ENCODE measurements around the gene TENM3.
A peak's percentile ranks its signal among the peaks of the same experiment; 100 is the strongest.

TENM3 gene

DNA sequence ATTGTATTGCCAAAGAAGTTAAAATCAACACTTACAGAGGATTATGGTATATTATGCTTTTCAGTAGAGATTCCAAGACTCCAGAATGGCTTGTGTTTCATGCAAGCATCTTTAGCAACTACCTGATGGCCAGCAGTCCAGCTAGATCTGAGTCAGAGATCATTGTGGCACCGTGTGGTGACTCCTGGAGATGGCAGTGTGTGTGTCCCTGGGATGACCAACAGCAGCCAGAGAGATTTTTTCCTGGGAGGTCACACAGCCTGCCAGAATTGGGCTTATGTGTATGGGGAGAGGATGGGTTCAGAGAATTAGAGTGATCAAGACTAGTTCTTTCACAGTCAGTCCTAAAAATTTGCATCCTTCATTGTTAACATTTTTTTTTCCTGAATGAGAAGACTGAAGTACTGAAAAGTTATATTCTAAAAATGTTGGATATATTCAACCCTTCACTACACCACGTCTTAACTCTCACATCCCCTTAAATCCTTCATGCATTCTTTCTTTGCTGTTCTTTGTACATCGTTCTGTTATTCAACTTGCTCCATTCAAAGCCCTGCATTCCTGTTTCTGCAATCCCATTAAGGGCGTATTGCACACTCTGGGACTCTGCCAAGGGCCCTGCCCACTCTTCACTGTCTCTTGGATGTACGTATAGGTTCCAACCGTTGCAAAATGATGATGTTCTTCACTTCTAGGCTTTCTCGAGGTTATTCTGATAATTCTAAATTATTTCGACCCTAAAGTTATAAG lies 12.4 kb downstream of the TENM3 start:
- no peak for DNase-seq

DNA sequence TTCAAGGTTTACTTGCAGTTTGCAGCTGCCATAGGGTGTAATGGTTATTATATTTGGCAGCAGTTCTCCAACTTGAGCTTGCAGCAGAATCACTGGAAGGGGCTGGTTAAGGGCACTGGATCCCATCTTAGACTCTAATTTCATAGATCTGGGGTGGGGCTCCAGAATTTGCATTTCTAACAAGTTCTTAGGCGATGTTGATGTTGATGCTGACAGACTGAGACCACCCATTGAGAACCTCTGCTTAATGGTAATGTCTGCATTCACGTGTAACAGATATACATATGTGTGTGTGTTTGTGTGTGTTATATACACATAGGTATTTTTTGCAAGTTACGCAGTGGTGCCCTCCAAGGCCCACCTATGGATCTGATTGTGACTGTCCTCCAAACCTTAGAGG lies 13.8 kb downstream of the TENM3 start:
- no peak for DNase-seq

DNA sequence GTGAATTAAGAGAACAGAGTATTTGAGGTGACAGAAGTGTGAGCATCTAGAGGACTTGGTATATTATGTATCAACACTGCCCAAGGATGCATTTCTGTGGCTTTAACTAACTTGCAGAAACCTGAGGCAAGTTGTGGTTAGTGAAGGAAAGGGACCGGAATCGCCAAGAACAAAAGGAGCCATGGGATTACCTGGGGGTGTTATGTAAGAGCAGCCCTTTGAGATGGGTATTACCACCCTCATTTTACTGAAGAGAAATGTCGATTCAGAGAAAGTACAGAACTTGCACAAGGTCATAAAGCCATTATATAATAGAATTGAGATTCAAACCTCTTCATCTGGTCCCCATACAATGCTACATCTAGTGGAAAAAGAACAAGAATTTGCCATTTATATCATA lies 14.3 kb downstream of the TENM3 start:
- DNase-seq, result no peak

DNA sequence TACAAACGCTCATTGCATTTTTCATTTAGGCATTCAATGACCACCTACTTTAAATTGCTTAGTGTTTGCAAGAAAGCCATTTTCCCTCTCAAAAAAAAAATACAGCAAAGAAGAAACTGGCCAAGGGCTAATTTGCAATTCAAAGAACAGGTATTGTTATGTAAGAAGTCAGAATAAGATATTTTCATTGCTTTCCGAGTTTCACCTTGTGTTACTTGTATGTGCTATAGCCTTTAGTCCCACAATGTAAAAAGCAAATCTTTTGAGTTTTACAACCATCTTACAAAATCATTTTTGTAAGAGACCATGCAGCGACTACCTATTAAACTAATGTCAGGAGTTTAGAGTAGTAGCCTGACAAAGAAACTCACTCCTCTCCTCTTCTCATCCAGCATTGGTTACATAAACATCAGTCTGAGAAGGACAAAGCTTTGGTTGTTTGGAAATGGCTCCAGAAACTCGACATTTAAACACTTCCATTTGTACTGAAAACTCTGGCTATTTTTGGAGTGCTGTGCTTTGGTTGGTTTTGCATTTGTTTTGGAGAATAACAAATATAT lies 15.3 kb downstream of the TENM3 start:
- DNase-seq, result no peak

DNA sequence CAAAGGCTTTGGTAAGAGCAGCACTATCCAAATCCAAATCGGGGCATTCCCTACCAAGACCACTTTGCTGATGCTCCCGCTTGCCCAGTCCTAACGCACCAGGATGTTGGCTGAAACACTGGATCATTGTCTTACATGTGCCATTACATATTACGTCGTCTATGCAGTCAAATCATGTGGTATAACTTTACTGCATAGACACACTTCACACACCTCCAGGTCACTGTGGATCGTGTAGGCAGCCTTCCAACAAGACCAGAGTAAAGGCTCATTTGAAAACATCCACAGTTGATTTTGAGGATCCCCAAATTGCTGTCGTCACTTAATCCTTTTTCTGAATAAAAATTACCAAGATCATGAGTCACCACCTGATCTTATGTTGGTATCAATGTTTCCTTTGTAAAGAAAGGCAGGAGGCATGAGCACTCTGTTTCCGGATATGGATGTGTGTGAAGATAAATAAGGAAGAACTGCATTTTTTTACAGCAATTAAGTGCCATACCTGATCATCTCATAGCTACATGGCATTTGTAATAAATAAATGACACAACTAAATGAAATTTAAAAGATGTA lies 18.5 kb downstream of the TENM3 start:
- no peak for DNase-seq

DNA sequence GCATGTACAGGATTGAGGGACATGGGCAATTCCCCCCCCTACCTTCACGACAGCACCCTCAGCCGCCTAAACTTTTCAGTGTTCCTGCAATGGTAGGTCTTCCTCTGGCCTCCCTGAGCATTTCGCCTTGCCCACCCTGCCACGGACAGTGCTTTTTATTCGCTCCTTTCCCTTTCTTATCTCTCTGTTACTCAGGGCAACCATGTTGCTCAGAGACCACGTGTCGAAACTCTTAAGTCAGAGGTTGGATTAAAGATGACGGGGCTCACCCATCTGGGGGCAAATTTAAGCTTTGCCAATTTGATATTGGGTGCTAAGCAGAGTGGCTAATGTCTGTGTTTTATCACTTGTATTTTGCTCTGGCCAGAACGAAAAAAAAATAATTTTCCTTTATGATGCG lies 20.4 kb downstream of the TENM3 start:
- no peak for DNase-seq

DNA sequence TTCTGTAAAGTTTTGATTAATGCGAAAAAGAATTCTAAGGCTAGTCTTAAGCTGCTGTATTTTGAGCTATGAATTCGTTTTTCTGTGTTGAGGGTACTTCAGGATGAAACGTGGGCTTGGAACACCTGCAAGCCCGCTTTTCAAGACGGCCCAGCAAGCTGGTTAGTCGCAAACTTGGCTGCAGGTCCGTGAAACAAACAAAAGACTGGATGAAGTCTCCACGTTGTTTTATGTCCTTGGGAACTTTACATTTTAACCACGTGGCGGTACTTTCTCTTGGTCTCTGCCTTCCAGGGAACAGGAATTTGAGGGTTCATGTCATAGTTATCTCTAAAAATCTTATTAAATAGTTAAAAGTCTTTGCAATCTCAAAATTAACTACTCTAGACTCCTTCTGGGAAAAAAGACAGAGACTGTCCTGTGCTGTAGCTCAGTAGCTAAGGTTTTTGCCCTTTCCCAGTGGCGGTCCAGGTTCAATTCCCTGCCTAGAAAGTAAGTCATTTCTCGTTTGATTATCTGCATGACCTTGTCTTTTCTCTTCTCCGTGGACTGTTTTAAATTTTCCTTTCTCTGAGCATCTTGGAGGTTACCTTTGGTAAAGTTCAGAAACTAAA lies 21.0 kb downstream of the TENM3 start:
- no peak for DNase-seq

DNA sequence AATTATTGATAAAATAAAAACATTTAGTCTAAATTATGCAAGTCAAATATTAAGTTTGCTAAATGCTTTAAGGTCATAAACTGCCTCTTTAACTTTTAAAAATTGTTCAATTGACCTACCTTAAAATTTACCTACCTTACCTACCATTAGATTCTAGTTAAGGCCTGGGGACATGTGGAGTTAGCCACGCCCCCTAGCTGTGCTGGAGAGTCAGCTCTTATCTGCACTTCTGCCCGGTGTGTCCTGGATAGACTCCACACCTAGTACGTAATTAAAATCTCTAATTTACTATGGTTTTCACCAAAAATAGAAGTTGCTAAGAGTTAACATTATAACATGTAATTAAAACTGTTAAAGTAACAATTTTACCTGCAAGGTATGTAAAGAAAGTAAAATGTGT lies 22.7 kb downstream of the TENM3 start:
- DNase-seq, result no peak

DNA sequence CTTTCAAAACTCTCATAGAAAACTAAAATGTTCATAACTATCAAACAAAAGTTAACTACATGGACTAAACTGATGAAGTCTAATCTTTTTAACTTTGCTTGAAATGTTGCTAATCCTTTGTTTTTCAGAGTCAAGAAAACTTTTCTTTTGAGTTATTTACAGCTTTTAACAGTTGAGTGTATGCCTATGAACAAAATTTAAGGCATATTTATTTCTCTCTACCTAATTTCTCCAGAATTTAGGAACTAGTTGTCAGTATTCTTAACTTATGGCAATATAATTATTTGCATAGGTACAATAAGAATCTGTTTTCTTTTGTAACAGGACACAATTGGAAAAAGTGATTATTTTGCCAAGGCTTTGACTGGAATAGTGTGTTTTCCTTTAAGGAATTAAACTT lies 23.8 kb downstream of the TENM3 start:
- DNase-seq, result no peak

DNA sequence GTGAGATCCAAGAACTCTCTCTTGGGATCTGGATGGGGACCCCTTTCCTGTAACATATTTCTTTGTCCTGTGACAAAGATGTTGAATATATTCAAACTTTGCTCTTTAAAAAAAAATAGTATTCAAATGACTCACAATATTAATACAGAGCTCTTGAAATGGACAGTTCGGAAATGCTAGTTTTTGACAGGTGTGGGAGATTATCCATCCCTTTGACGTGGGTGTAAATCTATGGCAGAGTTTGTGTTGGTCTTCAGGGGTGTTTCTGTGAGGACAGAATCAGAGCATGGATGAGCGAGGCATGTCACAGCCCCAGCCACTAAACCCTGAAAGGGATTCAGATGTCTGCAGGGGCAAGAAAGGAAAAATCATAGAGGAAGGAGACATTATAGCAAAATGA lies 25.8 kb downstream of the TENM3 start:
- no peak for DNase-seq

DNA sequence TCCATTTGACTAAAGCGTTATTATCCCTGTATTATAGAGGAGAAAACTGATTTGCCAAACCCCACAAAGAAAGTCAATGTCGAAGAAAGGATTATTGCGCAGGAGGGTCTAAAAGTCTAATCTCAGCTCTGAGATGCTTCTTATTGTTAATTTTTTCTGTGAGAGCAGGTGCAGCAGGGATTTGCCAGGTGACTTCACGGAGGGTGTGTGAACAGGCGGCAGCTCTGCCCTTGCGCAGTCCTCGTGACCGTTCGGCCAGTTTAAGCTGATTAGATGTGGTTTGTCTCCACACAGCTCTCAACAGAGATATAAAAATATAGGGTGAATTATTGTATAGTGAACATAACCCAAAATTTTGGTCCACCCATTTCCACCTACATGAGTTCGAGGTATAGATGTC lies 28.5 kb downstream of the TENM3 start:
- DNase-seq, result no peak

DNA sequence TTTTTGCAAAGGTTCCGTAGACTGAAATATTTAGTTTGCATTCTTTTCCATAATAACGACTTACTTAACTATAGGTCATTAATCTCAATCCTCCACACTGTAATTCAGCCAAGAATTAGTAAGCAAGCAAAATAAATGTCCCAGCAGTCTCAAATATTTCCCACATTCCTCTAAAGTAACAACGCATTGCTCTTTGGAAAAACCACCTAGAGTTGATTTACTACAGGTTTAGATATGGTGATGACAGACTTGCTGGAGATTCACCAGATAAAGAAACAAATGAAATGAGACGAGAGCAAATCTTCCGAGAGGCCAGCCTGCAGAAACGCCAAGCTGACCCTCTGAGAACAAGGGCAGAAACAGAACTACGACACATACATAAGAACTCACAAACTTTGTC lies 28.9 kb downstream of the TENM3 start:
- no peak for DNase-seq

DNA sequence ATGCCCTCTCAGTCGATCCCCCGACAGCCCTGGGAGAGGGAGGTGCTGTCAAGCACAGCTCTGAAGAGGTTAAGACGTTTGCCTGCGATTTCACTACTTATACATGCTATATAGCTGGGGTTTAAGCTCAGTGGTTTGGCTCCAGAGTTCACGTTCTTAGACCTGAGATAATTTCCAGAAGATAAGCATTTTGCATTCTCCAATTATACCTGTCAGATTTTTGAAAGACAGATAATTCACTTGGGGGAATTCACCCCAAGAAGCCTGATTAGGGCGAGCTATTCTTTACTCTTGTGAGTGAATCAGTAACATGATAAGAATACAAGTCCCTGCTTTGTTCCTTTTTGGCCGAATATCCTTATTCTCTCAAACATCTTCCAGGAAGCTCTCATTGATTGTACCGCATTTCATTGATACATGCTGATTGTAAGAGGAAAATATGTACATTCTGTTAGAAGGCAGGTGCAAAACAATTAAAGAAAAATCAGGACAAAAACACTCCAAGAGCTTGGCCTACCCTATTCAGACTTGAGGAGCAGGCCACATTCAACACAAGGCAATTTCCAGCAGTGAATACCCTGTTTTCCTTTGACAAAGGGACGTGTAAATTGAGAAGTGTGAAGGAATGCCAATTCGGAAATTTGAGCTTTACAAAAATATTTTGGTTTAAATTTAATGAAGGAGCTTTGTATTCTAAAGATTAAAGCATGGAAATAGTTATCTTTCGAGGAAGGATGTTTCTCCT lies 30.2 kb downstream of the TENM3 start:
- DNase-seq, result no peak

DNA sequence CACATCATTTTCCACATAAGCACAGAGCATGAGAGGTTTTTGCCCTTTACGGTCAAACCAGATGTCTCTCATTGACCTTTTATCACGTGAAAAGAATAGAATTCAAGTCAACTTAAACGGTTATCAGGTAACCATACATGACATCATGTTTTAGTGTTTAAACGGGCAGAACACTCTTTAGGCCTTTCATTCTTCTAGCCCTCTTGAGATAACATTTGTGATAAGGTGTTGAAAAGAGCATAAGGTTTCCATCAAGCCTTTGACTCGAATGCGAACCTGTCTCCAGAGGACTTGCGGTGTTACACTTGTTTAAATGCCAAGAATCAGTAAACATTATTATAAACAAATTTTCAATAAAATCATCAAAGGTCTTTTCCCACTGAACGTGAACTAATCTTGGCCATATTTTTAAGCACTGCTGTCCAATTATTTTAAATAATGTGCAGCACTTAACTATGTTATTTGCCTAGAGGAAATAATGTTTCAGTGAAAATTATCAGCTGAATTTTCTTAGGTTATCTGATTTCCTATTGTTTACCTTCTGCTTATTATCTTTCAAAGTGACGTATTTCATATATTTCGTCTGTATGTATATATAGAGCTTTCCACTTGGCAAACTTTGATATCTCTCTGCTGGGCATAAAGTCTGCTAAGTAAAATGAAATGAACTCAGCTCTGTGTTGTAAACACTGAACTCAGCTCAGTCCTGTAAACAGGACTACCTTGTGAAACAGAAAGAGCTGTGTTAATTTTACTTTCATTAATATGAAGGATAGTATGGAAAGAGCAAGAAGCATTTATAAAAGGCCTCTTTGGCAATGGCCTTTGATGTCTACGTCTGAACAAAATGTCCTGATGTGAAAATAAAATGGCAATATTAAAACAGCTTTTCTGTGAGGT lies 33.3 kb downstream of the TENM3 start:
- peak; percentile 3 for DNase-seq

DNA sequence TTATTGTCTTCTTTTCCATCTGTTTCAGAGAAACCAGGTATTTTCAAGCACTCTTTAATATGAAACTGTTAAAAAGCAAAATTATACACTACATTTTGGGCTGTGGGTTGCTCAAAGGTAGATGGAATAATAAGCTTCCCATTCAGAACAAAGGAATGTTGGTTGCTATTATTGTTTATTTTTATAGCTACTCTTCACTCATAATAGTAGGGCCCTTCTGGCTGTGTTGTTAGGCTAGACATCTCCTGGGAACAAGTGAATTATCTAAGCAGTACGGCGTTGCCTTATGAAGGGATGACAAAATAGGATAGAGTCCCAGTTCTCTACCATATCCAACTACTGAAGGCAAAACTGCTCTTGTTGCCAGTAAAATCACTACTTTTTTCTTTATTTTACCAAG lies 34.2 kb downstream of the TENM3 start:
- DNase-seq, result no peak

DNA sequence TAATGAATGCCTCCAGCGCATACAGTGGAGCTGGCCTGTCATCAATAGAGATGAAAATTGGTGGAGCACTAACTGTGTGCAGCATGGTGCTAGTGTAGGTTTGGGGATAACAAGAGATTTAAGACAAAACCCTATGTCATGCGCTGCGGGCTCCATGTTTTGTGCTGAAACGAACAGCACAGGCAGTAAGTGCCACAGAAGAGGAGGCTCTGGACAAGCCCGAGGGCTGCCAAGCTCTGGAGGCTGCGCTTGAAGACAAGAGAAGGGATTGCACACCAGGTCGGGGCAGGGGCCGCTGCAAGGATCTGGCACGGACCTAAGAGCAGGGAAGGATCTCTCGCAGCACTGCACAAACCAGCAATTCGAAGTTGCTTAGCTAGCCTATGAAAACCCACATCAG lies 35.5 kb downstream of the TENM3 start:
- DNase-seq, result no peak

DNA sequence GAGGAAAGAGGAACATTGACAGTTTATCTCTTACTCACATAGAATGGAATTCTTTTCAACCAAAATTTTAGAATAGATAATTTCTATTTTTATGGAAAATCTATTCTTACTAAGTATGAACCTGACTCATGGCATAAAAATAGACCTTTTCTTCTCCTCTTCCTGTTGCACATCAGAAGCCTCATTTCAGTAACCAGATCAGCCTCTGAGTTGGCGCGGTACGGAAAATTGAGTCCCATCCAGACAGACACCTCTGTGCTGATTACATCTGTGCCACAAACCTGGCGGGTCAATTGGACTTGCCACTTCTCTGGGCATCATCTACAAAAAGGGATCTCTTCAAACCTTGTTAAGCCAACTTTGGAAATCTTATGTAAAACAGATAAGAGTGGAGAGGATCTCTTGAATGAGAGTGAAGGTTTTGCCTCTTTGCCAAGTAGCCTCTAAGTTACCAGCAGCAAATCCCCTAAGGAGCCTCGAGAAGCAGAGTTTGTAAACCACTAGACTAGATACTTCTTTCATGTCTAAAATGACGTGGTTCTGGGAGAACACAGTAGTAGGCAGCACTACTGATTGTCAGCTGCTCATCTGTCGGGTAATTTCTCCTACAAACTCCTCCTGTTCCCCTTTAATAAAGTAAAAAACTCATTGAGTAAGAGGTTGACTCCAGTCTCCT lies 37.4 kb downstream of the TENM3 start:
- DNase-seq, result no peak

DNA sequence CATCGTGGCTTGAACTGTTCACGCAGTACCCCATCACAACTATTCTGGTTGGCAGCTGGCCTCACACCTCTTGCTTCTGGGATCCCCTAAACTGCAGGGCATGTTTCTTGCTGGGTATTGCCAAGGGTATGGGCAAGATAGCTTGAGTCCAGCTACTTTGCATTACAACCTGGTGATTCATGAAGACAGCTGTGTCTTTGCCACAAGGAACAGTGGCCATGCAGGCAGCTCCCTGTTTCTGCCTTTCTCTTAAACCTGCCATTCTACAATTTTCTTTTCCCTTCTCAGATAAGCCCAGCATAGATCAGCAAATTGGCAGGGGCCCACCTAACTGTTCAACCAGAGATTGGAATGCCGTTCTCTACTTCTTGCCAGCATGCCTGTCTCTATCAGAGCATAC lies 42.8 kb downstream of the TENM3 start:
- DNase-seq, result no peak

DNA sequence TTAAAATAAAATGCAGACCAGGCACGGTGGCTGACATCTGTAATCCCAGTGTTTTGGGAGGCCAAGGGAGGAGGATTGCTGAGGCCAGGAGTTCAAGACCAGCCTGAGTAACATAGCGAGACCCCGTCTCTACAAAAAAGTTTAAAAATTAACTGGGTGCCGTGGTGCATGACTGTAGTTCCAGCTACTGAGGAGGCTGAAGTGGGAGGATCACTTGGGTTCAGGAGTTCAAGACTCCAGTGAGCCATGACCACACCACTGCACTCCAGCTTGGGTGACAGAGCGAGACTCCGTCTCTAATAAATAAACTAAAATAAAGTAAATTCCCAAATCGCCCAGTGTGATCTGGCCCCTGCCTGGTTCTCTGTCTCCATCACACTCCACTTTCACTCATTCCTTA lies 43.7 kb downstream of the TENM3 start:
- DNase-seq, result no peak

DNA sequence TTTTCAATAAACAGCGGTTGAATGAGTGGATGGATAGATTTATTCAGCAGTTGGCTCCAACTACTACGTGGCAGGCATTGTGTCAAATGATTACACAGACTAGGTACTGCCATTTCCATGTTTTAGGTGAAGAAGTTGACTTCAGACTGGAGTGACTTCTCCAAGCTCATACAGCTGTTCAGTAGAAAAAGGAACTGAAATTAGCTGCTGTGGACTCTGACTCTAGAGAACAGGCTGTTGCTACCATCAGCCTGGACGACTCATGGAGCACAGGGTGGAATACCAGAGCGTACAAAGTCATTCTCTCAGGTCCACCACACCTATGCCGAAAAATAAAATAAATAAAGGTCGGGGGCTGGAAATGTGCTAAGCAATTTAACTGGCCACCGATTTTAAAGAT lies 45.3 kb downstream of the TENM3 start:
- DNase-seq, result no peak

DNA sequence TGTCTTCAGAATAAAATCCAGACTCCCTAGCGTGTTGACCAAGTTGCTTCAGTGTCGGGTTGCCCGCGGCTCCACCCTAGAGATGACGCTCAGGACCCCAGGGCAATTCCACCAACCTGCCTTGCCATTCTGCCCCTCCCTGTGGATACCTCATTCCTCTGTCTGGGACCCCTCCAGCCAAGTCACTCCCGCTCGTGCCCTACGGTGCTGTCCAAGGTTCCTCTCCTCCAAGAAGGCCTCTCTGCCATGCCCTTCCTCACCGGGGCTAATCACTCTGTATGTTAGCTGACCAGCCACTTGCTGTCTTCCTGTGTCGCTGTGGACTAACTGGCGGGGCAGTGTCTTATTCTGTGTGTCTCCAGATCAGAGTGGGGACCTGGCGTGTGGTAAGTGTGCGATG lies 46.6 kb downstream of the TENM3 start:
- no peak for DNase-seq

DNA sequence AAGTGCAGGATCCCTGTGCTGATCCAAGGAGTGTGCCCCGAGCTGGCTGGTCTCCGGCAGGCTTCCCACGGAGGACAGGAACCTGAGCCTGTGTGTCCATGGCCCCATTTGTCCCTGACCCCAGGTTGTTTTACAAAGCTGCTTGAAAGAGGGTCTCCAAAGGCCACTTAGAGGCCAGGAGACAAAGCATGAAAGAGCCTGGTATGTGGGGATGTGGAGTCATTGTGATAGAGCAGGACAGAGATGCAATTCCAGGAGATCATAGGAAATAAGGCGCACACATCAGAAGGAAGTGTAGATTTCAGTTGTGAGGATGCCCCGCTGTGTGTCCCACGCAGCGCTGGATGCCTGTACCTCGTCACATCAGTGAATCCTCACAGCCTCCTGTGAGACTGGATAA lies 48.0 kb downstream of the TENM3 start:
- DNase-seq, result no peak

Measured in NCI-H2029 (cell line).